GM18873 (cell line): ENCODE measurements around the gene ZDHHC11B.

ENCODE experiments used
- ATAC-seq: cut with Tn5 transposase; IDR thresholded peaks from one replicate; pipeline ENCODE4 v1.9.1; 2021; ENCODE audit warnings: mild to moderate bottlenecking, moderate library complexity, moderate number of reproducible peaks; ENCODE audit not compliant: unreplicated experiment, low FRiP score

Gene ZDHHC11B

DNA sequence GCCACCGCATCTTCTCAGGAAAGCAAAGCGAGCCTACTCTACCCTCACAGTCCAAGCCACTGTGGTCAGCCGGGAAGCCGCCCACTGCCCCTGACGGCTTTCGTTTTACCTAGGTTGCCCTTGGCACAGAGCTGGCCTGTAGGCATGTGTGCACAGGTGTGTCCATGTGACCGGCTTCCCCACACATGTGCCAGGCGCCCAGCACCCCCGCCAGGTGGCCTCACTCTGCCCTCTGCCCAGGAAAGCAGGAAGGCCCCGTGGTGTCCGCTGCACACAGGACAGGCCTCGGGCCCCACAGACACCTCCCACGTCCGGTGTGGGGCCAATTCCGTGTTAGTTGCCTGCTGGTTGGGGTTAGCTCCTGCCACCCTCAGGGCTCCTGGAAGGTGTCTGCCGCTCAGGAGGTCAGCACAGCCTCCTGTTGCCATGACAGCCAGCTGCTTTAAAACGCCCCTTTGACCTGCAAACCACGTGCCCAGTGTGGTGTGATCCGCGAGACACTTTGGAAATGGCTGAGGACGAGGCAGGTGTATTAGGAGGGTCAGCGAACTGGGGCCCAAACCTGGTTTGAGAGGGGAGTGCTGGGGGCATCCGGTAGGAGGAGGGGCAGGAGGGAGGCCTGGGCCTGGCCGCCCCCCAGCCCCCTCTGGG, 120.1 kb downstream of the ZDHHC11B start:
- no peak for ATAC-seq

- no peak for ATAC-seq
Observed at GRCh38 chr5:663436-664342, 120.8 kb downstream of the ZDHHC11B start.

DNA sequence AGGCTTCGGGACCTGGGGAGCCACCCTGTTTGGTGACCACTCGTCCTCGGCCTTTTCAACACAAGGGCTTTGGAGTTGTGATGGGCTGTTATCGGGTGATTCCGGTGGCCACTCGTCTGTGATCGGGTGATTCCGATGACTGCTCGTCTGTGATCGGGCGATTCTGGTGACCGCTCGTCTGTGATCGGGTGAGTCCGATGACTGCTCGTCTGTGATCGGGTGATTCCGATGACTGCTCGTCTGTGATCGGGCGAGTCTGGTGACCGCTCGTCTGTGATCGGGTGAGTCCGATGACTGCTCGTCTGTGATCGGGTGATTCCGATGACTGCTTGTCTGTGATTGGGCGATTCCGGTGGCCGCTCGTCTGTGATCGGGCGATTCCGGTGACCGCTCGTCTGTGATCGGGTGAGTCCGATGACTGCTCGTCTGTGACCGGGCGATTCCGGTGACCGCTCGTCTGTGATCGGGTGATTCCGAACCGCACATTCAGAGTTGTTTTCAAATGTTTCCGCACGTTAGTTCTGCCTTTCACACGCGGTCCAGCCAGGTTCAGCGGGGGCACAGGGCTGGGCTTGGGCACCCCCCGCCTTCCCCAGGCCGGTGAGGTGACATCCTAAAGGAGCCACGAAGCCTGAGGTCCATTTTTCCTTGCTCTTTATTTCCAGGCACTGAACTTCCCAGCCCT, 121.6 kb downstream of the ZDHHC11B start:
- no peak for ATAC-seq

GRCh38 chr5:661891-662750, 122.4 kb downstream of the ZDHHC11B start:
- ATAC-seq: no peak

- ATAC-seq: no peak
Observed at GRCh38 chr5:660491-661030, 124.0 kb downstream of the ZDHHC11B start.
